Posterior vena cava (tissue), 2 donors: ENCODE results near the gene CENPP. TPM values are rescaled to one million over a fixed set of nuclear protein-coding genes. Genes with fewer than 3 reads are reported as not detected.
"Not testable (repeated sequence)": the region's sequence is repeated elsewhere in the genome, so short reads cannot be mapped to it uniquely, and the experiment has no call there.

Source experiments
- DNase-seq: peaks from one replicate; pipeline ENCODE4 v3.0.0-alpha.2; 2020; ENCODE audit warnings: low spot score
- intact Hi-C, 2 donors: fragments of 100-400 bp; cut with DNase I; formaldehyde crosslinking; loops; one replicate each; pipeline versions ENCODE4 v1.14.1 to v1.14.2; 2022 to 2023
- total RNA-seq, 2 donors: library from RNA; stranded (reverse); fragmentation: NEBNext Ultra II Directional; extraction: Animal tissue kit (Norgen Biotek cat#: 25700); gene quantifications; one replicate each; pipeline ENCODE4 v1.2.1, GENCODE V29; 2021
- donor health status: DM: yes; HTN: yes; CAD: no.
- donor health status: DM: yes; HTN: yes; CAD: no.

The CENPP gene
- total RNA-seq, 2 donors from 2014 or later: 3.5 to 4.5 TPM

- no peak for DNase-seq
- intact Hi-C loops: no loop called here
Measured at GRCh38 chr9:92407818-92408217, 82.1 kb downstream of the CENPP start.

GRCh38 chr9:92408747-92409478, 83.2 kb downstream of the CENPP start:
- intact Hi-C loops: no loop called here
- DNase-seq: no peak

- DNase-seq, intact Hi-C loops: not testable (repeated sequence)
Measured at GRCh38 chr9:92411157-92411556, 85.4 kb downstream of the CENPP start.

GRCh38 chr9:92414566-92414965, 88.8 kb downstream of the CENPP start:
- intact Hi-C loops: no loop called here
- DNase-seq: no peak

GRCh38 chr9:92422611-92423338, 97.0 kb downstream of the CENPP start:
- intact Hi-C loops: no loop called here

GRCh38 chr9:92423612-92424011, 97.9 kb downstream of the CENPP start:
- no peak for DNase-seq
- intact Hi-C loops: no loop called here

More at GRCh38 chr9:92422611-92423338, 97.0 kb downstream of the CENPP start:
- DNase-seq: no peak

- DNase-seq: no peak
- intact Hi-C loops: no loop called here
Measured at GRCh38 chr9:92424340-92424739, 98.6 kb downstream of the CENPP start, which contains the start of gene OMD. TSS of gene OMD (minus strand) at chr9:92424471. CDS start at chr9:92417558, 6,913 bp downstream.

- DNase-seq: no peak
- intact Hi-C loops: no loop called here
Measured at GRCh38 chr9:92425474-92425873, 99.7 kb downstream of the CENPP start.

GRCh38 chr9:92426501-92427145, 100.9 kb downstream of the CENPP start:
- intact Hi-C loops: no loop called here
- no peak for DNase-seq

GRCh38 chr9:92429836-92430235, 104.1 kb downstream of the CENPP start:
- no peak for DNase-seq
- intact Hi-C loops: loop anchor here in 1 of 2 donors (10.0 kb wide), 1 partner anchor 105 kb away; the partner anchor contains the start of genes CENPP and NOL8

- intact Hi-C loops: loop anchor here in 1 of 2 donors (10.0 kb wide), 1 partner anchor 108 kb away; the partner anchor contains the start of genes CENPP and NOL8
- DNase-seq: no peak
Measured at GRCh38 chr9:92432350-92432749, 106.6 kb downstream of the CENPP start.

GRCh38 chr9:92432972-92433548, 107.3 kb downstream of the CENPP start:
- no peak for DNase-seq
- intact Hi-C loops: loop anchor here in 1 of 2 donors (10.0 kb wide), 1 partner anchor 108 kb away; the partner anchor contains the start of genes CENPP and NOL8

GRCh38 chr9:92435263-92435662, 109.5 kb downstream of the CENPP start:
- intact Hi-C loops: loop anchor here in 1 of 2 donors (10.0 kb wide), 1 partner anchor 110 kb away; the partner anchor contains the start of genes CENPP and NOL8
- DNase-seq: no peak

GRCh38 chr9:92438900-92439526, 113.3 kb downstream of the CENPP start:
- intact Hi-C loops: loop anchor here in 1 of 2 donors (10.0 kb wide), 1 partner anchor 114 kb away; the partner anchor contains the start of genes CENPP and NOL8
- no peak for DNase-seq

- no peak for DNase-seq
- intact Hi-C loops: loop anchor here in 1 of 2 donors (10.0 kb wide), 1 partner anchor 115 kb away; the partner anchor contains the start of genes CENPP and NOL8
Measured at GRCh38 chr9:92439921-92440750, 114.4 kb downstream of the CENPP start.

GRCh38 chr9:92440751-92441046, 114.9 kb downstream of the CENPP start:
- no peak for DNase-seq
- intact Hi-C loops: no loop called here

- intact Hi-C loops: loop anchor here in 1 of 2 donors (5.0 kb wide), 1 partner anchor 652 kb away; the partner anchor contains the start of gene CARD19
- DNase-seq: no peak
Measured at GRCh38 chr9:92444841-92445240, 119.1 kb downstream of the CENPP start.

GRCh38 chr9:92446536-92446935, 120.8 kb downstream of the CENPP start:
- DNase-seq: no peak
- intact Hi-C loops: loop anchor here in 1 of 2 donors (5.0 kb wide), 1 partner anchor 651 kb away; the partner anchor contains the start of gene CARD19
